Liver (tissue), 3 donors: Measurements from ENCODE around the gene NUDT13.
A peak's percentile ranks its signal among the peaks of the same experiment; 100 is the strongest.

Source experiments
- ATF3 ChIP-seq: IDR thresholded peaks from 2 replicates; pipeline ENCODE4 v1.6.1; 2016; ENCODE audit warnings: antibody characterized with exemption
- CTCF ChIP-seq: fragments of 150-350 bp; IDR thresholded peaks from 2 replicates; pipeline ENCODE4 v1.5.1; 2017; ENCODE audit warnings: improper control_type of control experiment, low read depth, low read length; ENCODE audit not compliant: missing input control
- EGR1 ChIP-seq, 2 donors: IDR thresholded peaks; 2 replicates each; pipeline ENCODE4 v1.6.1; 2016 to 2018; ENCODE audit warnings: antibody characterized with exemption in 2 of 2, low read depth in 2 of 2
- GABPA ChIP-seq, 2 donors: IDR thresholded peaks in 1 of 2; conservative IDR thresholded peaks in 1 of 2; 2 replicates each; pipeline ENCODE4 v1.6.1; 2016; ENCODE audit warnings: antibody characterized with exemption in 2 of 2, mild to moderate bottlenecking in 1 of 2, moderate library complexity in 1 of 2
- HNF4A ChIP-seq, 2 donors: conservative IDR thresholded peaks; 2 replicates each; pipeline ENCODE4 v1.6.1; 2016; ENCODE audit warnings: antibody characterized with exemption in 2 of 2, mild to moderate bottlenecking in 2 of 2
- MAX ChIP-seq: IDR thresholded peaks from 2 replicates; pipeline ENCODE4 v1.6.1; 2016; ENCODE audit warnings: antibody characterized with exemption
- NR2F2 ChIP-seq: IDR thresholded peaks from 2 replicates; pipeline ENCODE4 v1.6.1; 2016; ENCODE audit warnings: antibody characterized with exemption
- RAD21 ChIP-seq, 2 donors: IDR thresholded peaks; 2 replicates each; pipeline ENCODE4 v1.6.1; 2016; ENCODE audit warnings: antibody characterized with exemption in 2 of 2, mild to moderate bottlenecking in 2 of 2
- REST ChIP-seq: IDR thresholded peaks from 2 replicates; pipeline ENCODE4 v1.6.1; 2016; ENCODE audit warnings: antibody characterized with exemption, mild to moderate bottlenecking
- SP1 ChIP-seq: IDR thresholded peaks from 2 replicates; pipeline ENCODE4 v1.6.1; 2018; ENCODE audit warnings: antibody characterized with exemption, mild to moderate bottlenecking
- TAF1 ChIP-seq: conservative IDR thresholded peaks from 2 replicates; pipeline ENCODE4 v1.6.1; 2016; ENCODE audit warnings: antibody characterized with exemption, mild to moderate bottlenecking
- YY1 ChIP-seq: IDR thresholded peaks from 2 replicates; pipeline ENCODE4 v1.6.1; 2016; ENCODE audit warnings: antibody characterized with exemption, mild to moderate bottlenecking
- ZBTB33 ChIP-seq: IDR thresholded peaks from 2 replicates; pipeline ENCODE4 v1.6.1; 2016; ENCODE audit warnings: antibody characterized with exemption
- donor health status: healthy.
- donor health status: healthy.

- TF ChIP-seq CTCF = no peak
- TF ChIP-seq GABPA (IDR thresholded peaks at IDR 0.05 in 1 of 2, conservative IDR thresholded peaks at IDR 0.05 in 1 of 2) = no peak
- TF ChIP-seq ZBTB33 = no peak
- no peak for TF ChIP-seq TAF1
- peak; percentile 54 to 73 for TF ChIP-seq RAD21 (IDR thresholded peaks at IDR 0.05)
- no peak for TF ChIP-seq MAX
- no peak for TF ChIP-seq EGR1 (IDR thresholded peaks at IDR 0.05; ENCODE audit: low read depth in 2 of 2)
- no peak for TF ChIP-seq REST
- no peak for TF ChIP-seq ATF3
- TF ChIP-seq YY1 = no peak
- no peak for TF ChIP-seq SP1
- no peak for TF ChIP-seq NR2F2
- TF ChIP-seq HNF4A (conservative IDR thresholded peaks at IDR 0.05) = no peak
Observed at GRCh38 chr10:73060738-73061635, 49.3 kb upstream of the NUDT13 start.
